22Rv1 (cell line): Measurements from ENCODE around the gene GTPBP1.

ENCODE experiments used
- CTCF ChIP-seq: fragments of 450-650 bp; IDR thresholded peaks from 2 replicates; pipeline ENCODE4 v1.5.1; 2017; ENCODE audit warnings: mild to moderate bottlenecking
- ZFX ChIP-seq: fragments of 450-650 bp; IDR thresholded peaks from 2 replicates; pipeline ENCODE4 v1.6.1; 2017; ENCODE audit warnings: antibody characterized with exemption, borderline replicate concordance

GRCh38 chr22:38760477-38761201 lies 54.9 kb downstream of the GTPBP1 start:
- TF ChIP-seq CTCF: no peak
- no peak for TF ChIP-seq ZFX
